ENCODE measurements around the gene TRAM2. TPM values are rescaled to one million over a fixed set of nuclear protein-coding genes. Genes with fewer than 3 reads are reported as not detected.

TRAM2 gene
- total RNA-seq, 1 experiment from 2014 or later = 21.2 TPM

- H4K8ac ChIP-seq (replicated peaks; ENCODE audit: insufficient read length, low read depth, low read length) = no peak overlapping the region
- H3K79me1 ChIP-seq (ENCODE audit: insufficient read depth, low read depth, low read length, poor library complexity, severe bottlenecking) = no peaks in the 10 kb centered on the region
- H2BK120ac ChIP-seq (ENCODE audit: low read depth, low read length, poor library complexity, severe bottlenecking) = no peak overlapping the region
- no peaks in the 10 kb centered on the region; the same call in 1 of the 2 replicates for H3K79me2 ChIP-seq (ENCODE audit: insufficient read depth, low read length)
- H4K5ac ChIP-seq (ENCODE audit: insufficient read length, low read depth, low read length) = no peak overlapping the region
- no peak overlapping the region for H2BK20ac ChIP-seq (ENCODE audit: low read depth, low read length, poor library complexity, severe bottlenecking)
- H2AK5ac ChIP-seq (ENCODE audit: insufficient read length, low read length) = no peak overlapping the region
- H3K23ac ChIP-seq (ENCODE audit: insufficient read length, low read depth, low read length) = no peak overlapping the region
- no peak overlapping the region for H4K91ac ChIP-seq (ENCODE audit: insufficient read length, low read depth, low read length)
- Mint-ChIP-seq H3K36me3 (ENCODE audit: insufficient read depth in 1 of 3, low read depth in 3 of 3) (no peaks in the 10 kb centered on the region; a peak in 1 of 7 replicates), H3K27ac (no peak overlapping the region), H3K27me3 (ENCODE audit: low read depth) (peaks cover 2% of the 10 kb centered on the region; the same call in 1 of the 2 replicates), H3K9me3 (no peaks in the 10 kb centered on the region; a peak in 1 of 5 replicates), H3K4me3 (no peak overlapping the region), H3K4me1 (peaks cover 28 to 29% of the 10 kb centered on the region in 2 experiments)
- no peak overlapping the region for H3K27ac ChIP-seq (ENCODE audit: insufficient read length, low read depth, low read length)
- H3K4me1 ChIP-seq (ENCODE audit: insufficient read depth, low read length) = peaks cover 9% of the 10 kb centered on the region
- H3K4ac ChIP-seq (ENCODE audit: low read depth, low read length) = no peak overlapping the region
- no peak overlapping the region for H2BK15ac ChIP-seq (ENCODE audit: low read depth, low read length)
- H3K56ac ChIP-seq (ENCODE audit: insufficient read length, low read depth, low read length) = no peak overlapping the region
- no peak overlapping the region for H3T11ph ChIP-seq (ENCODE audit: low read length)
- no peak overlapping the region for H3K18ac ChIP-seq (ENCODE audit: insufficient read length, low read depth, low read length)
- TF ChIP-seq CTCF (conservative IDR thresholded peaks at IDR 0.05) = no peak
- H3K23me2 ChIP-seq (ENCODE audit: insufficient read length, low read depth, low read length, poor library complexity, severe bottlenecking) = peaks cover 12% of the 10 kb centered on the region
- no peaks in the 10 kb centered on the region for H3K9me3 ChIP-seq (ENCODE audit: control insufficient read depth, low read depth, low read length)
- H3K14ac ChIP-seq (ENCODE audit: insufficient read depth, low read length) = no peak overlapping the region
- DNase-seq = no peak
- no CpG with 5 or more reads among the region's 6 CpGs for WGBS (ENCODE audit: extremely low coverage, insufficient read length, low lambda C conversion rate)
- H2BK5ac ChIP-seq (ENCODE audit: insufficient read length, low read length) = no peak overlapping the region
- H2BK12ac ChIP-seq (ENCODE audit: insufficient read length, low read depth, low read length) = no peak overlapping the region
- no peak overlapping the region for H3K9ac ChIP-seq (ENCODE audit: extremely low read depth, insufficient read length, low read length)
- no peak overlapping the region for H2AFZ ChIP-seq (ENCODE audit: low read length)
- H3K4me2 ChIP-seq (ENCODE audit: insufficient read depth, insufficient read length, low read length) = no peak overlapping the region
- H4K20me1 ChIP-seq (ENCODE audit: control insufficient read depth, insufficient read depth, insufficient read length) = no peaks in the 10 kb centered on the region
- H3K27me3 ChIP-seq (ENCODE audit: insufficient read depth, low read length) = no peaks in the 10 kb centered on the region
Observed at GRCh38 chr6:52579006-52579660, 2.3 kb upstream of the TRAM2 start.

Measured in H9 (cell line).